H1 (cell line): ENCODE results near the gene SPPL3. TPM values are rescaled to one million over a fixed set of nuclear protein-coding genes. Genes with fewer than 3 reads are reported as not detected.

Experiments
- ASH2L ChIP-seq: fragments of 200-600, 300-600 bp; sonication (generic); IDR thresholded peaks from one replicate; pipeline ENCODE4 v1.7.1; 2017; ENCODE audit warnings: low read length
- CHD2 ChIP-seq: IDR thresholded peaks from 2 replicates; pipeline ENCODE4 v1.6.1; 2012; ENCODE audit warnings: low read length, improper control_type of control experiment
- EP300 ChIP-seq, 2 experiments: IDR thresholded peaks; 1 replicate in 1 of 2; 2 replicates in 1 of 2; pipeline ENCODE4 v1.6.1; 2011 to 2012; ENCODE audit warnings: low read depth in 2 of 2, low read length in 2 of 2, mild to moderate bottlenecking in 2 of 2, borderline replicate concordance in 1 of 2, inconsistent platforms in 1 of 2, moderate library complexity in 1 of 2
- MAX ChIP-seq: IDR thresholded peaks from 2 replicates; pipeline ENCODE4 v1.6.1; 2012; ENCODE audit warnings: inconsistent platforms
- NRF1 ChIP-seq: IDR thresholded peaks from 2 replicates; pipeline ENCODE4 v1.6.1; 2011; ENCODE audit warnings: mild to moderate bottlenecking, low read depth, low read length, improper control_type of control experiment
- RNF2 ChIP-seq: fragments of 200-900, 300-1000 bp; sonication (generic); IDR thresholded peaks from 2 replicates; pipeline ENCODE4 v1.7.1; 2016; ENCODE audit warnings: borderline replicate concordance, low read depth, mild to moderate bottlenecking, antibody characterized with exemption, low read length; ENCODE audit not compliant: poor library complexity, severe bottlenecking; ENCODE audit errors: missing control alignments
- TAF1 ChIP-seq: IDR thresholded peaks from 2 replicates; pipeline ENCODE4 v1.6.1; 2011; ENCODE audit warnings: mild to moderate bottlenecking, low read depth, low read length
- TAF7 ChIP-seq: optimal IDR thresholded peaks from 2 replicates; pipeline ENCODE3; 2011; ENCODE audit warnings: low read depth, mild to moderate bottlenecking, inconsistent platforms, low read length, moderate library complexity, borderline replicate concordance
- ZNF274 ChIP-seq: IDR thresholded peaks from 2 replicates; pipeline ENCODE4 v1.7.0; 2012; ENCODE audit warnings: low read length, borderline replicate concordance; ENCODE audit errors: extremely low read depth
- polyA plus RNA-seq, 7 experiments: library from polyadenylated mRNA; depleted of rRNA in 3 of 7; stranded (reverse) in 5 of 7; unstranded in 2 of 7; fragments of >200 nt in 5 of 7; fragments of 200-250 nt in 2 of 7; gene quantifications; 1 replicate in 5 of 7; 2 replicates in 1 of 7; 4 replicates in 1 of 7; pipeline versions ENCODE4 v1.2.1 to v1.2.3, GENCODE V29; 2011 to 2013; ENCODE audit warnings: missing spikeins in 2 of 7, mixed read lengths in 2 of 7
- total RNA-seq: library from RNA; stranded (reverse); fragmentation: NEBNext Ultra II Directional; extraction: Animal tissue kit (Norgen Biotek cat#: 25700); gene quantifications from 2 replicates; pipeline ENCODE4 v1.2.1, GENCODE V29; 2021
- TF ChIP-seq, protein P1 (sequence below): fragments of 300-600 bp; sonication (generic); IDR thresholded peaks from 2 replicates; pipeline ENCODE4 v1.7.1; 2012; ENCODE audit warnings: low read length, moderate library complexity, mild to moderate bottlenecking, inconsistent platforms; ENCODE audit not compliant: insufficient replicate concordance

SPPL3 gene
- total and polyA plus RNA-seq, 2 of the 8 experiments (the other 6 are each of a cell fraction or from before 2014, with no cell fraction given) = 27.3 to 48.4 TPM

DNA sequence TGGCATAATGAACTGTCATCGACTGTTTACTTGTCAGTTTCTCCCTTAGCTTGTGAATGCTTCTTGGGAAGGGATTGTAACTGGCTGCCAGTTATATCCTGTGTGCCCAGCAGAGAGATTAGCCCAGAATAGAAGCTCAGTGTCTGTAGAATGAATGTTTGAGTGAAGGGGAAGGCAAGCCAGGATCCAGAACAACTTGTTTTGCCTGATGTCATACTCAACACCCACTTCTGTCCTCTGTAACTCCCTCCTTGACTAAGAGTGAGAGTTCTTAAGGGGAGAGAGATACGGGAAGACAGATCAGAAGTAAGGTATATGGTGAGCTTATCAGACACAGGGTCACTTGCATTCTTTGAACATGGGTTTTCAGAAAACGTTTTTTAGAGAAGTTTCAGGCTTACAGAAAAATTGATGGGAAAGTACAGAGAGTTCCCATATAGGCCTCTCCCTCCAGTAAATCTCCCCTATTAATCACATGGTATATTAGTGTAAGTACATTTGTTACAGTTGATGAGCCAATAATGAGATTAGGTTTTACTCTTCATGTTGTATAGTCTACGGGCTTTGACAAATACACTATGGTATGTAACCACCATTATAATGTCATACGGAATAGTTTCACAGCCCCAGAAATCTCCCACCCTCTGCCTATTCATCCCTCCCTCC lies 5.6 kb upstream of the SPPL3 start (continued):
- TF ChIP-seq, protein P1, sequence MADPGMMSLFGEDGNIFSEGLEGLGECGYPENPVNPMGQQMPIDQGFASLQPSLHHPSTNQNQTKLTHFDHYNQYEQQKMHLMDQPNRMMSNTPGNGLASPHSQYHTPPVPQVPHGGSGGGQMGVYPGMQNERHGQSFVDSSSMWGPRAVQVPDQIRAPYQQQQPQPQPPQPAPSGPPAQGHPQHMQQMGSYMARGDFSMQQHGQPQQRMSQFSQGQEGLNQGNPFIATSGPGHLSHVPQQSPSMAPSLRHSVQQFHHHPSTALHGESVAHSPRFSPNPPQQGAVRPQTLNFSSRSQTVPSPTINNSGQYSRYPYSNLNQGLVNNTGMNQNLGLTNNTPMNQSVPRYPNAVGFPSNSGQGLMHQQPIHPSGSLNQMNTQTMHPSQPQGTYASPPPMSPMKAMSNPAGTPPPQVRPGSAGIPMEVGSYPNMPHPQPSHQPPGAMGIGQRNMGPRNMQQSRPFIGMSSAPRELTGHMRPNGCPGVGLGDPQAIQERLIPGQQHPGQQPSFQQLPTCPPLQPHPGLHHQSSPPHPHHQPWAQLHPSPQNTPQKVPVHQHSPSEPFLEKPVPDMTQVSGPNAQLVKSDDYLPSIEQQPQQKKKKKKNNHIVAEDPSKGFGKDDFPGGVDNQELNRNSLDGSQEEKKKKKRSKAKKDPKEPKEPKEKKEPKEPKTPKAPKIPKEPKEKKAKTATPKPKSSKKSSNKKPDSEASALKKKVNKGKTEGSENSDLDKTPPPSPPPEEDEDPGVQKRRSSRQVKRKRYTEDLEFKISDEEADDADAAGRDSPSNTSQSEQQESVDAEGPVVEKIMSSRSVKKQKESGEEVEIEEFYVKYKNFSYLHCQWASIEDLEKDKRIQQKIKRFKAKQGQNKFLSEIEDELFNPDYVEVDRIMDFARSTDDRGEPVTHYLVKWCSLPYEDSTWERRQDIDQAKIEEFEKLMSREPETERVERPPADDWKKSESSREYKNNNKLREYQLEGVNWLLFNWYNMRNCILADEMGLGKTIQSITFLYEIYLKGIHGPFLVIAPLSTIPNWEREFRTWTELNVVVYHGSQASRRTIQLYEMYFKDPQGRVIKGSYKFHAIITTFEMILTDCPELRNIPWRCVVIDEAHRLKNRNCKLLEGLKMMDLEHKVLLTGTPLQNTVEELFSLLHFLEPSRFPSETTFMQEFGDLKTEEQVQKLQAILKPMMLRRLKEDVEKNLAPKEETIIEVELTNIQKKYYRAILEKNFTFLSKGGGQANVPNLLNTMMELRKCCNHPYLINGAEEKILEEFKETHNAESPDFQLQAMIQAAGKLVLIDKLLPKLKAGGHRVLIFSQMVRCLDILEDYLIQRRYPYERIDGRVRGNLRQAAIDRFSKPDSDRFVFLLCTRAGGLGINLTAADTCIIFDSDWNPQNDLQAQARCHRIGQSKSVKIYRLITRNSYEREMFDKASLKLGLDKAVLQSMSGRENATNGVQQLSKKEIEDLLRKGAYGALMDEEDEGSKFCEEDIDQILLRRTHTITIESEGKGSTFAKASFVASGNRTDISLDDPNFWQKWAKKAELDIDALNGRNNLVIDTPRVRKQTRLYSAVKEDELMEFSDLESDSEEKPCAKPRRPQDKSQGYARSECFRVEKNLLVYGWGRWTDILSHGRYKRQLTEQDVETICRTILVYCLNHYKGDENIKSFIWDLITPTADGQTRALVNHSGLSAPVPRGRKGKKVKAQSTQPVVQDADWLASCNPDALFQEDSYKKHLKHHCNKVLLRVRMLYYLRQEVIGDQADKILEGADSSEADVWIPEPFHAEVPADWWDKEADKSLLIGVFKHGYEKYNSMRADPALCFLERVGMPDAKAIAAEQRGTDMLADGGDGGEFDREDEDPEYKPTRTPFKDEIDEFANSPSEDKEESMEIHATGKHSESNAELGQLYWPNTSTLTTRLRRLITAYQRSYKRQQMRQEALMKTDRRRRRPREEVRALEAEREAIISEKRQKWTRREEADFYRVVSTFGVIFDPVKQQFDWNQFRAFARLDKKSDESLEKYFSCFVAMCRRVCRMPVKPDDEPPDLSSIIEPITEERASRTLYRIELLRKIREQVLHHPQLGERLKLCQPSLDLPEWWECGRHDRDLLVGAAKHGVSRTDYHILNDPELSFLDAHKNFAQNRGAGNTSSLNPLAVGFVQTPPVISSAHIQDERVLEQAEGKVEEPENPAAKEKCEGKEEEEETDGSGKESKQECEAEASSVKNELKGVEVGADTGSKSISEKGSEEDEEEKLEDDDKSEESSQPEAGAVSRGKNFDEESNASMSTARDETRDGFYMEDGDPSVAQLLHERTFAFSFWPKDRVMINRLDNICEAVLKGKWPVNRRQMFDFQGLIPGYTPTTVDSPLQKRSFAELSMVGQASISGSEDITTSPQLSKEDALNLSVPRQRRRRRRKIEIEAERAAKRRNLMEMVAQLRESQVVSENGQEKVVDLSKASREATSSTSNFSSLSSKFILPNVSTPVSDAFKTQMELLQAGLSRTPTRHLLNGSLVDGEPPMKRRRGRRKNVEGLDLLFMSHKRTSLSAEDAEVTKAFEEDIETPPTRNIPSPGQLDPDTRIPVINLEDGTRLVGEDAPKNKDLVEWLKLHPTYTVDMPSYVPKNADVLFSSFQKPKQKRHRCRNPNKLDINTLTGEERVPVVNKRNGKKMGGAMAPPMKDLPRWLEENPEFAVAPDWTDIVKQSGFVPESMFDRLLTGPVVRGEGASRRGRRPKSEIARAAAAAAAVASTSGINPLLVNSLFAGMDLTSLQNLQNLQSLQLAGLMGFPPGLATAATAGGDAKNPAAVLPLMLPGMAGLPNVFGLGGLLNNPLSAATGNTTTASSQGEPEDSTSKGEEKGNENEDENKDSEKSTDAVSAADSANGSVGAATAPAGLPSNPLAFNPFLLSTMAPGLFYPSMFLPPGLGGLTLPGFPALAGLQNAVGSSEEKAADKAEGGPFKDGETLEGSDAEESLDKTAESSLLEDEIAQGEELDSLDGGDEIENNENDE = no peak
- TF ChIP-seq TAF1 = no peak
- TF ChIP-seq EP300 (IDR thresholded peaks at IDR 0.05; ENCODE audit: borderline replicate concordance in 1 of 2, low read depth in 2 of 2, low read length in 2 of 2) = no peak
- no peak for TF ChIP-seq TAF7
- no peak for TF ChIP-seq RNF2
- no peak for TF ChIP-seq ZNF274
- no peak for TF ChIP-seq CHD2
- no peak for TF ChIP-seq MAX
- no peak for TF ChIP-seq NRF1
- no peak for TF ChIP-seq ASH2L
